ENCODE results near the gene GALNTL6. TPM values are rescaled to one million over a fixed set of nuclear protein-coding genes. Genes with fewer than 3 reads are reported as not detected.

Gene GALNTL6
- total and polyA plus RNA-seq, 9 of the 15 experiments (the other 6 are each of a cell fraction or from before 2014, with no cell fraction given) = 0.18 to 0.50 (median 0.29) TPM

- 3% methylated on average over 3 of the region's 3 CpGs for WGBS (ENCODE audit: insufficient coverage, low coverage, missing lambda C conversion rate)
These were observed 848.9 kb downstream of the GALNTL6 start for GRCh38 chr4:172662113-172662512.

More at GRCh38 chr4:172662113-172662512, 848.9 kb downstream of the GALNTL6 start:
- ChIA-PET CTCF (ENCODE audit: low intra/inter-chr PET ratio) (no interaction called here), POLR2A (no interaction called here)
- Histone ChIP-seq H3K4me2 (ENCODE audit: insufficient read depth, low read length) (no peak overlapping the region), H3K9me1 (ENCODE audit: control insufficient read depth, insufficient read depth, low read length) (no peaks in the 10 kb centered on the region), H3K4me3 (no peak overlapping the region), H3K27ac (ENCODE audit: extremely low read depth, low read depth, low read length) (no peak overlapping the region), H3K9ac (ENCODE audit: insufficient read depth in 1 of 2, low read depth in 2 of 2, low read length in 2 of 2) (no peak overlapping the region), H3K4me1 (replicated peaks in 1 of 2; ENCODE audit: control insufficient read depth in 2 of 2, insufficient read depth in 2 of 2, low read length in 2 of 2) (no peaks in the 10 kb centered on the region), H3K9me3 (replicated peaks; ENCODE audit: control insufficient read depth, insufficient read depth, low read depth, low read length) (no peaks in the 10 kb centered on the region), H3K27me3 (ENCODE audit: control insufficient read depth in 2 of 2, insufficient read depth in 2 of 2, low read length in 2 of 2) (no peaks in the 10 kb centered on the region), H3K36me3 (ENCODE audit: control insufficient read depth, insufficient read depth, low read length) (no peaks in the 10 kb centered on the region), H3K79me2 (ENCODE audit: control insufficient read depth, insufficient read depth, low read length) (no peaks in the 10 kb centered on the region), H2AFZ (ENCODE audit: low read depth, low read length) (no peak overlapping the region), H4K20me1 (replicated peaks; ENCODE audit: control insufficient read depth, insufficient read depth, low read length) (no peaks in the 10 kb centered on the region)
- TF ChIP-seq NFXL1 (CRISPR knock-in tag; IDR thresholded peaks at IDR 0.05) = no peak
- TF ChIP-seq POLR3A (IDR thresholded peaks at IDR 0.05; ENCODE audit: borderline replicate concordance, extremely low read depth, insufficient read depth, insufficient read length) = no peak
- no peak for TF ChIP-seq XRCC3 (IDR thresholded peaks at IDR 0.05)
- TF ChIP-seq PCBP1 (IDR thresholded peaks at IDR 0.05; ENCODE audit: low read depth, low read length, poor library complexity, severe bottlenecking) = no peak
- no peak for TF ChIP-seq MXI1 (IDR thresholded peaks at IDR 0.05; ENCODE audit: low read depth, low read length)
- no peak for TF ChIP-seq RBM34 (IDR thresholded peaks at IDR 0.05; ENCODE audit: borderline replicate concordance, insufficient read depth, low read length)
- no peak for TF ChIP-seq IRF9 (tag; IDR thresholded peaks at IDR 0.05)
- DNase-seq (ENCODE audit: extremely low read depth in 1 of 4, low spot score in 3 of 4) = no peak
- no TSS peak for BruUV-seq (replicated peaks)
- no peak for ATAC-seq
- FAIRE-seq = no peak
- in situ Hi-C loops (cut with MboI) (no loop called here), intact Hi-C loops (cut with micrococcal nuclease) (no loop called here)

Data from K562 (cell line).